ENCODE data around the gene NRIP3. TPM values are rescaled to one million over a fixed set of nuclear protein-coding genes. Genes with fewer than 3 reads are reported as not detected.

NRIP3 gene
- 1 to 10 TPM in 1 of 3 donors, under 1 TPM in 2; 0.60 to 1.1 (median 0.96) TPM for polyA plus RNA-seq (ENCODE audit: insufficient read length in 3 of 3)
- long read RNA-seq, donor 1 = 0 reads
- long read RNA-seq, donor 2 = 0 reads
- long read RNA-seq, donor 3 = 0 reads
- long read RNA-seq, donor 4 = 0 reads
- long read RNA-seq, donor 5 = 0 reads
- long read RNA-seq, donor 6 = 0 reads
- long read RNA-seq, donor 7 = 0 reads
- long read RNA-seq, donor 8 = 0 reads
- long read RNA-seq, donor 9, partial matches to known transcripts = 0 of 1 reads
- long read RNA-seq, donor 9, other reads (novel, unspliced or antisense) = 0 of 1 reads
- long read RNA-seq, donor 10 = 0 reads
- long read RNA-seq, donor 11 = 0 reads
- long read RNA-seq, donor 12 = 0 reads
- long read RNA-seq, donor 13 = 0 reads
- long read RNA-seq, donor 14 = 0 reads
- long read RNA-seq, donor 15, partial matches to known transcripts = 0 of 1 reads
- long read RNA-seq, donor 15, other reads (novel, unspliced or antisense) = 0 of 1 reads
- long read RNA-seq, donor 16 = 0 reads

- peak; percentile 65 for DNase-seq
Observed at GRCh38 chr11:9003573-9004182, at the start of gene NRIP3. TSS of gene NRIP3 (minus strand) at chr11:9004001. CDS start at chr11:9003935, 66 bp downstream.

DNA sequence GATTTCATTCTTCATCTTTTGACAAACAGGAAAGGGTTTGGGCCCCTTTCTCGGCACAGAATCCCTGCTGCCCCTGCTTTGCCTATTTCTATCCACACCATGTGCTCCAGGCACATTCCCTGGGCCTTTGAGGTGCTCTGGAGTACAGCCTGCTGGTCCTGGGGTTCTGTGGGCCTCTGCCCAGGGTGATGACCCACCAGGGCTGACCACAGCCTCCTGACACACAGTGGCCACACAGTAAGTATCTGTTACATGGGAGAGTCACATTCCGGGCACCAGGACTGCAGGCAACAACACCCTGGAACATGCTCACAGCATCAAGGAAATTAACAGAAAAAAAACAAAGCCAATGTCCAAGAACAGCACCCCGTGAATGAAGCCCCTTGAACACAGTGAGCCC lies 48.5 kb upstream of the NRIP3 start:
- DNase-seq = no peak

GRCh38 chr11:9049959-9050358 lies 46.2 kb upstream of the NRIP3 start:
- DNase-seq = no peak

GRCh38 chr11:9047964-9048523 lies 44.2 kb upstream of the NRIP3 start:
- peak; percentile 79 for DNase-seq

DNA sequence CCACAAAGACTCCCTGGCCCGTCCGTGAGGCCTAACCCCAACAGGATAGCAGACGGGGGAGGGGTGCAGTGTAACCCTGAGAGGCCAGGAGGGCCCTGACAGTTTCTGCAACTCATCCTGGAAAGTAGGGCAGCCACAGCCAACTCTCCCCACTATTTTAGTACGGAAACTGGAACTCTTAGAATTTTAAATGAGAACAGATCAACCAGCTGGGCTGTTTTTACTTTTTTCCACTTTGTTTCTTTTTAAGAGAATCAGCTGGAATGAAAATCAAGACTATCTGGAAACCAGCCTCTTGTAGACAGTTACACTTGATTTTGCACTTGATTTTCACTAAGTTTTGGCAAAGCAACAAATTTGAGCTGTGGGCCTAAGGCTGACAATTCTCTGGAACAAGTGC lies 42.7 kb upstream of the NRIP3 start:
- no peak for DNase-seq

- no peak for DNase-seq
Observed at GRCh38 chr11:9042488-9042887, 38.7 kb upstream of the NRIP3 start.

DNA sequence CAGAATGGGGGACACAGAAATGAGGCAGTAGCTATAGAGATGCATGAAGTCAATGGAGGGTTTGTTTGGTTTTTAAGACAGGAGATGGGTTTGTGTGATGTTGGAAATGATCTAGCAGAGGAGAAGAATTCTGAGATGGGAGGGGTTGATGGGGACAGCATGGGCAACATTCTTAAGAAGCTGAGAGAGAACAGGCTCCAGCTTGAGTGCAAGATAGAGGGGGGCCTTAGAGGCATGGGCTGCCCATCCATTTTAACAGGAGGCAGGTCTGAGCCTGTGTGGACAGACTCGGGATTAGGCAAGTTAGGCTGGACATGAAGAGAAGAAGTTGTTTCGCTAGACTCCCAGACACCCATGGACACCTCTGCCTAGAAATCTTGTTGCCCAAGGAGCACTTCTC lies 37.9 kb upstream of the NRIP3 start:
- DNase-seq = no peak

GRCh38 chr11:9040410-9040809 lies 36.6 kb upstream of the NRIP3 start:
- DNase-seq = no peak

GRCh38 chr11:9039863-9040262 lies 36.1 kb upstream of the NRIP3 start:
- no peak for DNase-seq

DNA sequence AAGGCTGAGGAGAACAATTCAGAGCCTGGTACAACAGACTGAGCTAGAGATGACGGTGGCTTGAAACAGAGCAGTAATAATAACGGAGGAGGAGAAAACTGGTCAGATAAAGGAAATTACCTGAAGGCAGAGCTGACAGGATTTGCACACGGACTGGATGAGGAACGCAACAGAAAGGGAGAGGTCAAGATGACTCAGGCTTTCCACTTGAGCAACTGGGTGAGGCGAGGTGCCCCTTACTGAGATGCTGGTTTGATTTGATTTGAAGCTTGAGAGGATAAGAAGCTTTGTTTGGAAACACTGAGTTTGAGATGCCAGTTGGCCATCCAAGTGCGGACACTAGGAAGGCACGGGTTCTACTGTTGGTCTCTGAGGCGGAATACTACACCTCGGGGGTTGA lies 35.4 kb upstream of the NRIP3 start:
- DNase-seq = no peak

- DNase-seq = no peak
Observed at GRCh38 chr11:9038541-9038940, 34.7 kb upstream of the NRIP3 start.

GRCh38 chr11:9037963-9038362 lies 34.2 kb upstream of the NRIP3 start:
- DNase-seq = no peak

DNA sequence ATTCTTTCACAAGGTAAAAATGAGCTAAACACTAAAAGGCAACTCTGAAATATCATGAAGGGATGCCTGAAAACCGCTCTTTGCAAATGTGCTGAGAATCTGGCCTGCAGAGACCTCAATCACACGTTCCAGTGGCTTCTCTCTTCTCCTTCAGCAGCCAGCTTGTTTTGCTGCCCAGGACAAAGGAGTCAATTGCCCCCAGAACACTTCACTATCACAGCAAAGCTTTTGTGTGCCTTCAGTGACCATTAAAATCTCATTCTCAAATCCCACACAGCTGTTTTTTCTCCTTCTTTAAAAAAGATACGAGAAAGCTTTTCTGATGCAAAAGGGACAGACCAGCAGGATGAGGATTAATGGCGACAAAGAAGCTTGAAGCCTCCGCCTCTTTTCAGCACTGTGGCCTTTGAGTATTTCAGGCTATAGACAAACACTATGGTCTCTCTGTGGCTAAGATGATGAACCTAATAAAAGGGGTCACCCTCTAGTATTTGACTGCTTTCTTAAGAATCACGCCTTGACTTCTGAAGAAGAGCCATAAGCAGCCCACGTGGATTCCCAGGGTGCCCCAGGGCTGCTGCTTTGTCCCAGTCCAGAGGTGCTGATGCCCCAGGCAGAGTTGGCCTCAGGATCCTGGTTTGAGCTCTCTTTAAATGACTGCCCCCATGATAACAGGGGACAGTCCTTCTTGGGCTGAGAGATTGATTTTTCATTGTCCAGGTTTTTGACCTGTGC lies 33.4 kb upstream of the NRIP3 start:
- DNase-seq = no peak

DNA sequence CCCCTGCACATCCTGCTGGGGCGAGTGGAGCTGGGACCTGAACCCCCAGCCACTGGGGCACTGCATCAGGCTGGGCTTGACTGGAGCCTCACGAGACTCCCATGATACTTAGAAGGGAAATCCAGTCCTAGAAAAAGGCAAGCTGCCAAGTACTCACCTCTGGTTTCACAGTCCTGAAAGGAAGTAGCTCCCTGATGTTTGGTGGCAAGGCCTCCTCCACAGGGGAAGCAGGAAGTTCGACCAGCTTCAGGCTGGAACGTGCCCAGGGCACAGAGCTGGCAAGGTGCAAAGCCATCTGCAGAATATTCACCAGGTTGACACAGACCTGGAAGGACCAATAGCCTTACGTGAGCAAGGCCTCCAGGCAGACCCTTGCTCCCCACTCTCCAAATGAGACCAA lies 26.8 kb upstream of the NRIP3 start:
- DNase-seq = no peak

DNA sequence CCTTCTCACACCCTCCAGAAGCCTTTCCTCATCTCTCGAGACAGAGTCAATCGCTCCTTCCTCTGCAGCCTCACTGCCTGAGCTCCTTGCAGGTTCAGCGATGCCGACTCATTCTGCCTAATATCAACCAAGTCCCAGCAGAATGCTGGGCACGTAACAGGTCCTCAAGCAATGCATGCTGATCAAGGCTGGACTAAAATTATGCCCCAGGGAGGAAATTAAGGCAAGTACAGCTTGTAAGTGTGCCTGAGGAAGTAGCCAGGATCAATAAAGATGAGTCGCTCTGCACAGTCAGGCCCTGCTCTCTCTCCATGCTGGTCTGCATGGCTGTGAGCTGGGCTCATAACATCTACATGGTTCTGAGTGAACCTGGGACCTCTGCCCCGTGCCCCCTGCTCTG lies 25.6 kb upstream of the NRIP3 start:
- no peak for DNase-seq

DNA sequence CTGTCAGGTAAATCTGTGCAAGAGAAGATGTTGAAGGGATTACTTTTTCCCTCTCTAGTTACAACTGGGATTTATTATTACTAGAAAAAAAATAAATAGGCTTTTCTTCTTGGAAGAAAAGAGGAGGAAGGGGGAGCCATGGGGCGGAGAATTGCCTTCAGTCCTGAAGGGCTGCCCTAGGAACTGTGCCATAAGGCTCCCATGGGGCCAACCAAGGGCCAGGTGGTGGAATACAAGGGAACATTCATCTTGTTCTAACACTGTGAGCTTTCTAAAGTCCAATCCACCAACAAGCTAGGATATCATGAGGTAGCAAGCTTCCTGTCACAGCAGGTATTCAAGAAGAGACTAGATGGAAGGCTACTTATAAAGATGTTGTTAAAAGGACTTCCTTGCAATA lies 24.8 kb upstream of the NRIP3 start:
- no peak for DNase-seq

GRCh38 chr11:9025101-9025850 lies 21.5 kb upstream of the NRIP3 start:
- no peak for DNase-seq

- DNase-seq = no peak
Observed at GRCh38 chr11:9022961-9023680, 19.3 kb upstream of the NRIP3 start.

DNA sequence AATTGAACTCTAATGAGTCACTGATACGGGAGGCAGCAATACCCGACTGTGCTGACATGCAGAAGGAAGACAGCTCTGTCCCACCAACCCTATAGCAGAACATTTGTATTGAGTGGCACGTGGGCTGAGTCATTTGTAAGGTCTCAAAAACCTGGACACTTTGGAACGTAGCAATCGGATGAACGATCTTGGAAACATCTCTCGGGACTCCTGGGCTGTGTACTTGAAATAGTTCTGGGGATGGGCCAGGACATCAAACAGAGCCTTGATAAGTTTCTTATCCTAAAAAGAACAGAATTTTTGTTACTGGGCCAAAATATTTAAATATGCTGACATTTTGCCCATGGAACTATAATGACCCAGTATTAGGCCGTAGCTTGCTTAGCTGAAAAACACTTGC lies 17.1 kb upstream of the NRIP3 start:
- DNase-seq = no peak

- no peak for DNase-seq
Observed at GRCh38 chr11:9019861-9020260, 16.1 kb upstream of the NRIP3 start.

- no peak for DNase-seq
Observed at GRCh38 chr11:9017773-9018172, 14.0 kb upstream of the NRIP3 start.
